Left kidney (tissue), 8 donors: ENCODE data around the gene ATP5F1D. TPM values are rescaled to one million over a fixed set of nuclear protein-coding genes. Genes with fewer than 3 reads are reported as not detected.
"Not testable (repeated sequence)": the region's sequence is repeated elsewhere in the genome, so short reads cannot be mapped to it uniquely, and the experiment has no call there.

Experiments
- DNase-seq: peaks from one replicate; pipeline ENCODE4 v3.0.0-alpha.2; 2013
- long read RNA-seq, 8 donors: transcript quantifications; one replicate each; lab custom pipeline, GENCODE V29; 2026
- polyA plus RNA-seq: library from polyadenylated mRNA; unstranded; fragments of 120-200 nt; gene quantifications from one replicate; pipeline ENCODE4 v1.2.1, GENCODE V29; 2013; ENCODE audit not compliant: insufficient read length

The ATP5F1D gene
- polyA plus RNA-seq = 76.3 TPM
- long read RNA-seq, donor 1, transcript ATP5F1D-202 (5 exons, 704 nt) = major isoform, 146 of 231 reads
- long read RNA-seq, donor 1, transcript ATP5F1D-201 (4 exons, 997 nt) = minor isoform, 49 of 231 reads
- long read RNA-seq, donor 1, partial matches to known transcripts = 19 of 231 reads
- long read RNA-seq, donor 1, other reads (novel, unspliced or antisense) = 0 of 231 reads
- long read RNA-seq, donor 2, transcript ATP5F1D-201 (4 exons, 997 nt) = minor isoform, 43 of 162 reads
- long read RNA-seq, donor 2, transcript ATP5F1D-205 (4 exons, 1,144 nt) = minor isoform, 8 of 162 reads
- long read RNA-seq, donor 2, transcript ATP5F1D-208 (1 exons, 1,587 nt) = minor isoform, 10 of 162 reads
- long read RNA-seq, donor 2, transcript ATP5F1D-202 (5 exons, 704 nt) = major isoform, 91 of 162 reads
- long read RNA-seq, donor 2, partial matches to known transcripts = 5 of 162 reads
- long read RNA-seq, donor 2, other reads (novel, unspliced or antisense) = 0 of 162 reads
- long read RNA-seq, donor 3, transcript ATP5F1D-202 (5 exons, 704 nt) = major isoform, 77 of 111 reads
- long read RNA-seq, donor 3, transcript ATP5F1D-201 (4 exons, 997 nt) = minor isoform, 29 of 111 reads
- long read RNA-seq, donor 3, partial matches to known transcripts = 0 of 111 reads
- long read RNA-seq, donor 3, other reads (novel, unspliced or antisense) = 0 of 111 reads
- long read RNA-seq, donor 4, transcript ATP5F1D-202 (5 exons, 704 nt) = major isoform, 16 of 26 reads
- long read RNA-seq, donor 4, partial matches to known transcripts = 0 of 26 reads
- long read RNA-seq, donor 4, other reads (novel, unspliced or antisense) = 0 of 26 reads
- long read RNA-seq, donor 5, transcript ATP5F1D-202 (5 exons, 704 nt) = major isoform, 176 of 282 reads
- long read RNA-seq, donor 5, transcript ATP5F1D-201 (4 exons, 997 nt) = minor isoform, 72 of 282 reads
- long read RNA-seq, donor 5, transcript ATP5F1D-205 (4 exons, 1,144 nt) = minor isoform, 5 of 282 reads
- long read RNA-seq, donor 5, partial matches to known transcripts = 17 of 282 reads
- long read RNA-seq, donor 5, other reads (novel, unspliced or antisense) = 0 of 282 reads
- long read RNA-seq, donor 6, transcript ATP5F1D-205 (4 exons, 1,144 nt) = minor isoform, 7 of 198 reads
- long read RNA-seq, donor 6, transcript ATP5F1D-201 (4 exons, 997 nt) = minor isoform, 50 of 198 reads
- long read RNA-seq, donor 6, transcript ATP5F1D-202 (5 exons, 704 nt) = major isoform, 111 of 198 reads
- long read RNA-seq, donor 6, partial matches to known transcripts = 26 of 198 reads
- long read RNA-seq, donor 6, other reads (novel, unspliced or antisense) = 0 of 198 reads
- long read RNA-seq, donor 7, transcript ATP5F1D-201 (4 exons, 997 nt) = minor isoform, 49 of 214 reads
- long read RNA-seq, donor 7, transcript ATP5F1D-202 (5 exons, 704 nt) = major isoform, 138 of 214 reads
- long read RNA-seq, donor 7, transcript ATP5F1D-203 (3 exons, 1,393 nt) = minor isoform, 5 of 214 reads
- long read RNA-seq, donor 7, transcript ATP5F1D-205 (4 exons, 1,144 nt) = minor isoform, 5 of 214 reads
- long read RNA-seq, donor 7, partial matches to known transcripts = 6 of 214 reads
- long read RNA-seq, donor 7, other reads (novel, unspliced or antisense) = 0 of 214 reads
- long read RNA-seq, donor 8, transcript ATP5F1D-201 (4 exons, 997 nt) = minor isoform, 24 of 62 reads
- long read RNA-seq, donor 8, transcript ATP5F1D-202 (5 exons, 704 nt) = major isoform, 38 of 62 reads
- long read RNA-seq, donor 8, partial matches to known transcripts = 0 of 62 reads
- long read RNA-seq, donor 8, other reads (novel, unspliced or antisense) = 0 of 62 reads

DNA sequence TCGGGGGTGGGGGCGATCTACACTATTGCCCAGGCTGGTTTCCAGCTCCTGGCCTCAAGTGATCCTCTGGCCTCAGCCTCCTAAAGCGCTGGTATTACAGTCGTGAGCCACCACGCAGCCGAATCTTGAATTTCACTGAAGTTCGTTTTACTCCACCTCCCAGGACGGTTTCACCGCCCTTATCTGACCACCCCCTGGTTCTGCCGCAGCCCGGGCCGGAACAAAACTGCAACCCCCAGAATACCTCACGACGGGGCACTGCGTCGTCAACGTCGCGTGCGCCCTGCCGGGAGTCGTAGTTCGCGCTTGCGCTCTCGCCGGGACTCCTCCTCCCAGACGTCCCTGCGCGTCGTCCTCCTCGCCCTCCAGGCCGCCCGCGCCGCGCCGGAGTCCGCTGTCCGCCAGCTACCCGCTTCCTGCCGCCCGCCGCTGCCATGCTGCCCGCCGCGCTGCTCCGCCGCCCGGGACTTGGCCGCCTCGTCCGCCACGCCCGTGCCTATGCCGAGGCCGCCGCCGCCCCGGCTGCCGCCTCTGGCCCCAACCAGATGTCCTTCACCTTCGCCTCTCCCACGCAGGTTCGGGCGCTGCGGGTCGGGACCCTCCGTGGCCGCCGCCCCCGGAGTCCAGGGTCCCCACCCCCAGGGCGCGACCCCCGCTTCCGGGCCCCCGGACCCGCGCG, at the start of gene ATP5F1D:
Gene ATP5F1D (plus strand): TSS at position 335 of the 679 bp plus-strand sequence. CDS start 100 bp downstream, at position 435.
- peak; percentile 86 for DNase-seq

- DNase-seq = no peak
These were observed 42.0 kb upstream of the ATP5F1D start for GRCh38 chr19:1199531-1199930.

DNA sequence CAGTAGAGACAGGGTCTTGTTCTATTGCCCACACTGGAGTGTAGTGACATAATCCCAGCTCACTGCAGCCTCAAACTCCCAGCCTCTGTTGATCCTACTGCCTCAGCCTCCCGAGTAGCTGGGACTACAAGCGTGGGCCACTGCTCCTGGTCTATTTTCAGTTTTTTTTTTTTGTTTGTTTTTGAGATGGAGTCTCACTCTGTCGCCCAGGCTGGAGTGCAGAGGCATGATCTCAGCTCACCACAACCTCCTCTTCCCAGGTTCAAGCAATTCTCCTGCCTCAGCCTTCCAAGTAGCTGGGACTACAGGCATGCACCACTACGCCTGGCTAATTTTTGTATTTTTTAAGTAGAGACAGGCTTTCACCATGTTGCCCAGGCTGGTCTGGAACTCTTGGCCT, 40.9 kb upstream of the ATP5F1D start:
- DNase-seq = not testable (repeated sequence)

DNA sequence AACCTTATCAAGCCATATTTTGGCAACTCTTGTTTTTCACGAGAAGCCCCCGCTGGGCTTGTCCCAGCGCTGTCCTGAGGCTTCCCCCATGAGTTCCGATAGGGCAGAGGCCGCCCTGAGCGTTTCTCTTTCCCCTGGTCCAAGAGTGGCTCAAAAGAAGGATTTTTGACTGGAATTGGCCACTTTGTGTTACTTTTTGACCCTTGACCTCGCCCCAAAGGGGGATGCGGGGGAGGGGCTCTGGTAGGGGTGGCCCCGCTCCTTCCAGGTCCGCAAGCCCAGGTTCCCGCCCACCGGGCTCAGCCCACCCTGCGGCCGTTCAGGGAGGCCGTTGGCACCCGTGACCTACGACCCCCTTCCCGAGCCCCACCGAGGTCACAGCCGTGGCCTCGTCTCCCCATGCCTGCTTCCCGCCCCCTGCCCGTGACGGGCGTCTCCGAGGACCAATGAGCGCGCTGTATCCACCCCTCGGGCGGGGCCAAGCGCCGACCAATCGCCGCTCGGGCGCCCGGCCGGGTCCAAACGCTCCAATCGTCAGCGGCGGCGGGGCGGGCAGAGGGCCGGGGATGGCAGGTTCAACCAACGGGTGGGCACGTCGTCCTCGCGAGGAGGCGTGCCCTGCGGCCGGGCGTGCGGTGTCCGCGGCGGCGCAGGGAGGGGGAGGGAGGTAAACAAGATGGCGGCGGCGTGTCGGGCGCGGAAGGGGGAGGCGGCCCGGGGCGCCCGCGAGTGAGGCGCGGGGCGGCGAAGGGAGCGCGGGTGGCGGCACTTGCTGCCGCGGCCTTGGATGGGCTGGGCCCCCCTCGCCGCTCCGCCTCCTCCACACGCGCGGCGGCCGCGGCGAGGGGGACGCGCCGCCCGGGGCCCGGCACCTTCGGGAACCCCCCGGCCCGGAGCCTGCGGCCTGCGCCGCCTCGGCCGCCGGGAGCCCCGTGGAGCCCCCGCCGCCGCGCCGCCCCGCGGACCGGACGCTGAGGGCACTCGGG, 36.1 kb upstream of the ATP5F1D start, which contains the start of gene STK11:
Gene STK11 (plus strand): TSS at position 665 of the 986 bp plus-strand sequence. CDS start 1,136 bp downstream, outside the sequence.
- peak; percentile 96 for DNase-seq

- DNase-seq = no peak
These were observed 35.2 kb upstream of the ATP5F1D start for GRCh38 chr19:1206150-1206863.

DNA sequence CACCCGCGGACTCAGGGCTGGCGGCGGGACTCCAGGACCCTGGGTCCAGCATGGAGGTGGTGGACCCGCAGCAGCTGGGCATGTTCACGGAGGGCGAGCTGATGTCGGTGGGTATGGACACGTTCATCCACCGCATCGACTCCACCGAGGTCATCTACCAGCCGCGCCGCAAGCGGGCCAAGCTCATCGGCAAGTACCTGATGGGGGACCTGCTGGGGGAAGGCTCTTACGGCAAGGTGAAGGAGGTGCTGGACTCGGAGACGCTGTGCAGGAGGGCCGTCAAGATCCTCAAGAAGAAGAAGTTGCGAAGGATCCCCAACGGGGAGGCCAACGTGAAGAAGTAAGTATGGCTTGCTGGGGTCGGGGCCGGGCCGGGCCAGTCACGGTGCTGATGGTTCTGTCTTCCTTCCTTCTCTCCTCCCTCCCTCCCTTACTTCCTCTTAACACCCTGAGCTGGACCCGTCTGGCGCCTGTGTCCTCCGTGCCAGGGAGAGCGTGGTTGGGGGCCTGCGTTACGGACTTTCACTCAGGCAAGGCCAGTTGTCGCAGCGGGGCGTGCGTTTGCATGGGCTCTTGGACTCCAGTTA, 34.6 kb upstream of the ATP5F1D start:
- DNase-seq = no peak

DNA sequence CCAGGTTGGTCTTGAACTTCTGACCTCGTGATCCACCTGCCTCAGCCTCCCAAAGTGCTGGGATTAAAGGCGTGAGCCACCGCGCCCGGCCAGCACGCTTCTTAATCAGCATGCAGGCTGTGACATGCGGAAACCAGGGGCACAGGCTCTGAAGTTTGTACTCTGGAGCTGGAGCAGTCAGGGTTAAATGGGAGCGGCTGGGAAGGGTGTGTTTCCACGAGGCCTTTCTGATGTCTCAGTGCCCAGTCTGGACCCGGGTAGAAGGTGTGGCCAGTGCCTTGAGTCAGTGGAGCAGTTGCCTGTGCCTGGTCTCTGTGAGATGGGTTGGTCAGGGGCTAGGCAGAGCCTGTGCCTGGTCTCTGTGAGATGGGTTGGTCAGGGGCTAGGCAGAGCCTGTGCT, 32.7 kb upstream of the ATP5F1D start:
- not testable (repeated sequence) for DNase-seq

- DNase-seq = no peak
These were observed 31.4 kb upstream of the ATP5F1D start for GRCh38 chr19:1210227-1210538.

DNA sequence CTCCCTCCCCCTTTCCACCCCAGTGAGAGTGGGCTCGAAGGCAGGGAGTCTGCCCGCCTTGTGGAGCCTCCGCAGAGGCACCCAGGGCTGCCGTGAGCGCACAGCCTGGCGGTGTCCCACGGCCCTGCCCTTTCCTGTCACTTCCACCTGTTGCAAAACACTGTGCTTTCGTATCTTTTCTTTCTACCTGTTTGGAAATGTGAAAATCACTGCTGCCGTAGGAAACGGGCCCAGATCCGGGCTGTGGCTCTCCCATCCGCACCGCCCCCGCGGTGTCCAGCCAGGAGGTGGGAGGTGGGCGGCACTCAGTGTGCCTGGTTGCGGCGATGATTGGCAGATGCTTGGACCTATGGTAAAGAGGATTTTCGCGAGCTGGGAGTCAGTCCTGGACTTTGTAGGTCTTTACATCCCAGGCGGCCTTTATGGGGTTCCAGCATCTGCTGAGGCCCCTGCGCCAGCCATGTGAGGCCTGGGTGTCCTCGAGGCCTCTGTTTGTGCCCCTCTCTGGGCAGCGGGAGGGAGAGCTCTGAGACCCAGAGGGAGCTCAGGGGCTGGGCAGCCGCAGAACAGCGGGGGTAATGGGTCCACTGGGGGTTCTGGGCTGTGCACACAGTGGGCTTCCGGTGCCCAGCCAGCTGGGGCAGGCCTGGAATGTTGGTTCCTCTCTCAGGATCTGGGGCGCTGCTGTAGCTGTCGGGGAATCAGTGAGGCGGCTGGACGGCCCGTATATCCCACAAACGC, 29.9 kb upstream of the ATP5F1D start:
- no peak for DNase-seq

GRCh38 chr19:1213391-1214286, 27.9 kb upstream of the ATP5F1D start:
- no peak for DNase-seq

GRCh38 chr19:1214299-1214861, 27.2 kb upstream of the ATP5F1D start:
- DNase-seq = no peak

DNA sequence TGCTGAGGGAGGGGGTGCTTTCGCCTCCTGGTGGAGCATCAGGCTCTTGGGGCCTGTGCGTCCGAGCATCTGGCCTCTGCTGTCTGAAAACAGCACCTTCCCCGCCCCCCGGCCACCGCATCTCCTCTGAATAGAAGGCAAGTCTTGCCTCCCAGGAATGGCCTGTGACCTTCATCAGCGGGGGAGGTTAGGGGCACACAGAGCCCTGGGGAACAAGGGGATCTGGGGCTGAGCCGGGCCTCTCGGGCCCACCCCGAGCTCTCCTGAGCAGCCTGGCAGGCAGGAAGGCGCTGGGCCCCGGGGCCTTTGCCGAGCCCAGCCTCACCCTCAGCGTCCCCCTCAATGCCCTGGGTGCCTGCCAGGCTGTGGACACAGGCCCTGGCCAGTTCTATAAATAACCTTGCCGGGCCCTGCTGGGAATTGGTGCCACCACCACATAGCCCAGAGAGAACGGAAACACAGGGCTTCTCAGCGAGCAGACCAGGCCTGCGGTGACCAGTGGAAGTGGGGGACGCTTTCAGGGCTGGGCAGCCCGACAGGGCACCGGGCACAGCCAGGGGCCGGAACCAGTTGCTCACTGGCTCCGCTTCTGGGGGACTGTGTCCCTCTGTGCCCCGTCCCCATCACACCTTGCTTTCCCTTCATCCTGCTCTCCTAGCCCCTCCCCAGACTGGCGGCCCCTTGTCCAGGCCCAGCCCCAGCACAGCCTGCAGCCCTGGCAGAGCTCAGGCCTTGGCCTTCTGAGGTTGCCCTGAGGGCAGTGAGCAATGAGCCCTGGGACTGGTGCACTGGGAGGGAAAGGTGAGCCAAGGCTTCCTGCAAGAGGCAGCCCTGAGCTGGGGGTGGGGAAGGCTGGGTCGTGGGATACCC, 26.5 kb upstream of the ATP5F1D start:
- DNase-seq = no peak

DNA sequence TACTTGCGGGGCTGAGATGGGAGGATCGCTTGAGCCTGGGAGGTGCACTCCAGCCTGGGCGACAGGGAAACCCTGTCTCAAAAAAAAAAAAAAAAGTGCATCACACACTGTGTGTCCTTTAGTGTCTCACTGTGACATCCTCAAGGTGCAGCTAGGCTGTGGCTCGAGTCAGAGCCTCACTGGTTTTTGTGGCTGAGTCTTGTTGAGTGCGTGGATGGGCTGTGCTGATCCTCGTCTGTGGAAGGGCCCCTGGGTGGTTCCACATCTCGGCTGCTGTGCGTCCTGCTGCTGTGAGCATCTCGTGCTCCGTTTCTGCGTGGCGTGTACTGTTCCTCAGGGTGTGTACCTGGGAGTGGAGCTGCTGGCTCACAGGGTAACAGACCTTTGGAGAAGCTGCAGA, 24.8 kb upstream of the ATP5F1D start:
- no peak for DNase-seq

DNA sequence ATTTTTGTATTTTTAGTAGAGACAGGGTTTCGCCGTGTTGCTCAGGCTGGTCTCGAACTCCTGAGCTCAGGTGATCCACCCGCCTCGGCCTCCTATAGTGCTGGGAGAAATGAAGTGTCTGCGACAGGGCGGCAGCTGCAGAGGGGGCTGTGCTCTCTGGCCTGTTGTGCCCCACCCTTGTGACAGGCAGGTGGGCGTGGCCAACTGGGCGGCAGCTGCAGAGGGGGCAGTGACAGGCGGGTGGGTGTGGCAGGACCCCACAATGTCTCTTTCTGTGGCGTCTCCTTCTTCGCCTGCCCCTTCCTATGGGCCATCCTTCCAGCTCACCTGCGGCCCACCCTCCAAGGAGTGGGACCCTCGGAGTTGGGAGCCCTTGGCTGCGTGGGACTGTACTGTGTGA, 24.2 kb upstream of the ATP5F1D start:
- DNase-seq = no peak
